ENCODE measurements around the gene MAML1.

GRCh38 chr5:179729303-179729702 is 3.3 kb upstream of the MAML1 start:
- TF ChIP-seq CTCF (IDR thresholded peaks at IDR 0.05) (no peak), EZH2 (IDR thresholded peaks at IDR 0.05) (no peak)

All from neural progenitor cell (in vitro differentiated cells).